ENCODE results near the gene ANKS1A.

GRCh38 chr6:34888514-34888856 is 570 bp upstream of the ANKS1A start:
- TF ChIP-seq CTCF (conservative IDR thresholded peaks at IDR 0.05) (no peak), EZH2 (IDR thresholded peaks at IDR 0.05; ENCODE audit: low read depth) (no peak)

All from PC-9 (cell line).